Measurements from ENCODE around the gene PLXNA4.

DNA sequence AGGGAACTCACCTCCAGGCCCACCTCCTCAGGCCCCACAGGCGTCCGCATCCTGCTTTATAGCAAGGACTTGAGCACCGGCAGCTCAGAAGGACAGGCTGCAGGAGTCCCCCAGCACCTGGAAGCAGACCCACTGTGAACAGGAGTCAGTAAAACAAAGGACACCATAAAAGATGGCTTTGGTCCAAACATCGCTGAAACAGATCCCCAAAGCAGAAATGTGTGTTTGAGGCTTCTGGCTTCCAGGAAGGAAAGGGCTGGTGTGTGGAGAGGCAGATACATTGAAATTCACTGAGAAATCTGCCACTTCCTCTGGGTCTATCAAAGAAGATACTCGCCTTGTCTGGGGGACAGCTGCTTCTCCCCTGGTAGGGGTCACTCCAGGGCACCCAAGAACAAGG, 286.2 kb downstream of the PLXNA4 start:
- TF ChIP-seq, protein P1, sequence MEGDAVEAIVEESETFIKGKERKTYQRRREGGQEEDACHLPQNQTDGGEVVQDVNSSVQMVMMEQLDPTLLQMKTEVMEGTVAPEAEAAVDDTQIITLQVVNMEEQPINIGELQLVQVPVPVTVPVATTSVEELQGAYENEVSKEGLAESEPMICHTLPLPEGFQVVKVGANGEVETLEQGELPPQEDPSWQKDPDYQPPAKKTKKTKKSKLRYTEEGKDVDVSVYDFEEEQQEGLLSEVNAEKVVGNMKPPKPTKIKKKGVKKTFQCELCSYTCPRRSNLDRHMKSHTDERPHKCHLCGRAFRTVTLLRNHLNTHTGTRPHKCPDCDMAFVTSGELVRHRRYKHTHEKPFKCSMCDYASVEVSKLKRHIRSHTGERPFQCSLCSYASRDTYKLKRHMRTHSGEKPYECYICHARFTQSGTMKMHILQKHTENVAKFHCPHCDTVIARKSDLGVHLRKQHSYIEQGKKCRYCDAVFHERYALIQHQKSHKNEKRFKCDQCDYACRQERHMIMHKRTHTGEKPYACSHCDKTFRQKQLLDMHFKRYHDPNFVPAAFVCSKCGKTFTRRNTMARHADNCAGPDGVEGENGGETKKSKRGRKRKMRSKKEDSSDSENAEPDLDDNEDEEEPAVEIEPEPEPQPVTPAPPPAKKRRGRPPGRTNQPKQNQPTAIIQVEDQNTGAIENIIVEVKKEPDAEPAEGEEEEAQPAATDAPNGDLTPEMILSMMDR (IDR thresholded peaks at IDR 0.05; ENCODE audit: low read depth, low read length) = no peak
- no peak for TF ChIP-seq EZH2phosphoT487 (IDR thresholded peaks at IDR 0.05; ENCODE audit: low read depth)
